ENCODE data around the gene SRGAP1.

DNA sequence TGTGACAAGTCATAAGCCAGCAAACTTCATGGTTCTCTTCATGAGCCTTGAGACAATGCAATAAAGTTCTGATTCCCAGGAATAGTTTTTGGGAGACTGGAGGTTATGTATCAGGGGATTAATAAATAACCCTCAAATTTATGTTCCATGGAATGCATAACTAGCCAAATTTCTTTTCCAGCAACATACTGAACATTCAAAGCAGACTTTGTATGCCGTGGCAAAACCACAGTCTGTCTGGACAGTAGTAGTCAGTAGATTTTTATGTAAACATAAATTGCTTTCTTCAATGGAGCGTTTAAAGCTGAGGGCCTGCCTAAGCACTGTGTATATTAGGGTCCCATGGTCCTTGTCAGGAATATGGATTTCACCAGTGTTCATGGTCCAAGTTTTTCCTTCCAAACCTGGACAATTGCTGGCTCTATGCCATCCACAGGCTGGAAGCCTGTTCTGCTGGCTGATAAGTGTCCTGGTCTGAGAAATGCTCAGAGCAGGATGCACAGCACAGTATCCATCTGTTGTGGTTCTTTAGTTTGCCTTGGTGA, 144.9 kb downstream of the SRGAP1 start:
- TF ChIP-seq, protein P1, sequence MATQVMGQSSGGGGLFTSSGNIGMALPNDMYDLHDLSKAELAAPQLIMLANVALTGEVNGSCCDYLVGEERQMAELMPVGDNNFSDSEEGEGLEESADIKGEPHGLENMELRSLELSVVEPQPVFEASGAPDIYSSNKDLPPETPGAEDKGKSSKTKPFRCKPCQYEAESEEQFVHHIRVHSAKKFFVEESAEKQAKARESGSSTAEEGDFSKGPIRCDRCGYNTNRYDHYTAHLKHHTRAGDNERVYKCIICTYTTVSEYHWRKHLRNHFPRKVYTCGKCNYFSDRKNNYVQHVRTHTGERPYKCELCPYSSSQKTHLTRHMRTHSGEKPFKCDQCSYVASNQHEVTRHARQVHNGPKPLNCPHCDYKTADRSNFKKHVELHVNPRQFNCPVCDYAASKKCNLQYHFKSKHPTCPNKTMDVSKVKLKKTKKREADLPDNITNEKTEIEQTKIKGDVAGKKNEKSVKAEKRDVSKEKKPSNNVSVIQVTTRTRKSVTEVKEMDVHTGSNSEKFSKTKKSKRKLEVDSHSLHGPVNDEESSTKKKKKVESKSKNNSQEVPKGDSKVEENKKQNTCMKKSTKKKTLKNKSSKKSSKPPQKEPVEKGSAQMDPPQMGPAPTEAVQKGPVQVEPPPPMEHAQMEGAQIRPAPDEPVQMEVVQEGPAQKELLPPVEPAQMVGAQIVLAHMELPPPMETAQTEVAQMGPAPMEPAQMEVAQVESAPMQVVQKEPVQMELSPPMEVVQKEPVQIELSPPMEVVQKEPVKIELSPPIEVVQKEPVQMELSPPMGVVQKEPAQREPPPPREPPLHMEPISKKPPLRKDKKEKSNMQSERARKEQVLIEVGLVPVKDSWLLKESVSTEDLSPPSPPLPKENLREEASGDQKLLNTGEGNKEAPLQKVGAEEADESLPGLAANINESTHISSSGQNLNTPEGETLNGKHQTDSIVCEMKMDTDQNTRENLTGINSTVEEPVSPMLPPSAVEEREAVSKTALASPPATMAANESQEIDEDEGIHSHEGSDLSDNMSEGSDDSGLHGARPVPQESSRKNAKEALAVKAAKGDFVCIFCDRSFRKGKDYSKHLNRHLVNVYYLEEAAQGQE (IDR thresholded peaks at IDR 0.05; ENCODE audit: borderline replicate concordance), result no peak
- TF ChIP-seq, protein P1 (CRISPR knock-in tag; IDR thresholded peaks at IDR 0.05; ENCODE audit: low read depth), result no peak
- TF ChIP-seq, protein P2, sequence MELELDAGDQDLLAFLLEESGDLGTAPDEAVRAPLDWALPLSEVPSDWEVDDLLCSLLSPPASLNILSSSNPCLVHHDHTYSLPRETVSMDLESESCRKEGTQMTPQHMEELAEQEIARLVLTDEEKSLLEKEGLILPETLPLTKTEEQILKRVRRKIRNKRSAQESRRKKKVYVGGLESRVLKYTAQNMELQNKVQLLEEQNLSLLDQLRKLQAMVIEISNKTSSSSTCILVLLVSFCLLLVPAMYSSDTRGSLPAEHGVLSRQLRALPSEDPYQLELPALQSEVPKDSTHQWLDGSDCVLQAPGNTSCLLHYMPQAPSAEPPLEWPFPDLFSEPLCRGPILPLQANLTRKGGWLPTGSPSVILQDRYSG (tag; conservative IDR thresholded peaks at IDR 0.05; ENCODE audit: low read depth), result no peak
- TF ChIP-seq YY1 (IDR thresholded peaks at IDR 0.05; ENCODE audit: borderline replicate concordance in 1 of 3, control insufficient read depth in 1 of 3, extremely low read depth in 1 of 3, insufficient read depth in 3 of 3, insufficient read length in 1 of 3, insufficient replicate concordance in 2 of 3, low read depth in 1 of 3, low read length in 2 of 3), result no peak
- no peak for TF ChIP-seq ZNF830 (CRISPR knock-in tag; IDR thresholded peaks at IDR 0.05)
- TF ChIP-seq SOX6 (IDR thresholded peaks at IDR 0.05), result no peak
- TF ChIP-seq POLR2B (IDR thresholded peaks at IDR 0.05; ENCODE audit: low read depth, partially characterized antibody), result no peak
- TF ChIP-seq GTF2F1 (IDR thresholded peaks at IDR 0.05; ENCODE audit: low read depth, low read length), result no peak
- no peak for TF ChIP-seq ZNF311 (CRISPR knock-in tag; IDR thresholded peaks at IDR 0.05)
- TF ChIP-seq, protein P3, sequence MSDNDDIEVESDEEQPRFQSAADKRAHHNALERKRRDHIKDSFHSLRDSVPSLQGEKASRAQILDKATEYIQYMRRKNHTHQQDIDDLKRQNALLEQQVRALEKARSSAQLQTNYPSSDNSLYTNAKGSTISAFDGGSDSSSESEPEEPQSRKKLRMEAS (CRISPR knock-in tag; IDR thresholded peaks at IDR 0.05), result no peak
- no peak for TF ChIP-seq EP300 (IDR thresholded peaks at IDR 0.05; ENCODE audit: low read length)
- TF ChIP-seq FOSL1 (tag; conservative IDR thresholded peaks at IDR 0.05), result no peak
- no peak for TF ChIP-seq FOXM1 (IDR thresholded peaks at IDR 0.05; ENCODE audit: low read depth)
- no peak for TF ChIP-seq FOXM1 (CRISPR knock-in tag; IDR thresholded peaks at IDR 0.05; ENCODE audit: low read depth)
- no peak for TF ChIP-seq GATA2 (CRISPR knock-in tag; IDR thresholded peaks at IDR 0.05)

All from K562 (cell line).